HG03060 (cell line): ENCODE data around the gene PDGFB.

ENCODE experiments used
- ATAC-seq: cut with Tn5 transposase; IDR thresholded peaks from one replicate; pipeline ENCODE4 v1.9.1; 2021; ENCODE audit warnings: low read depth, moderate number of reproducible peaks; ENCODE audit not compliant: unreplicated experiment

PDGFB gene

DNA sequence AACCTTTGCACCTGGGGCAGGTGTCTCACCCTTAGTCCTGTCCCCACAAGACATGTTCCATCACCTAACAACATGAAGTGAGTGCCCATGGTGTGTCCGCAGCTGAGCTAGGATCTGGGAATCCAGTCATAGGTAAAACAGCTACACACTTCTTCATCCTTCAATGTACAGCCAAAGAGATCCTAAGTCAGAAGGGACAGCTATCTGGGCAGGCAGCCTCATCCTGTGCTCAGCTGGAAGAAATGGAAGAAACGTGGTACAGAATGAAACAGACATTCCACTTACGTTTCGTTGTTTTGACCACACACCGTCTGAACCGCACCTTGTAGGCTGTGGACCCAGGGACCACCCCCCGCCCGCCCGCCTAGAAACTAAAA, 30.8 kb downstream of the PDGFB start:
- ATAC-seq, result no peak

DNA sequence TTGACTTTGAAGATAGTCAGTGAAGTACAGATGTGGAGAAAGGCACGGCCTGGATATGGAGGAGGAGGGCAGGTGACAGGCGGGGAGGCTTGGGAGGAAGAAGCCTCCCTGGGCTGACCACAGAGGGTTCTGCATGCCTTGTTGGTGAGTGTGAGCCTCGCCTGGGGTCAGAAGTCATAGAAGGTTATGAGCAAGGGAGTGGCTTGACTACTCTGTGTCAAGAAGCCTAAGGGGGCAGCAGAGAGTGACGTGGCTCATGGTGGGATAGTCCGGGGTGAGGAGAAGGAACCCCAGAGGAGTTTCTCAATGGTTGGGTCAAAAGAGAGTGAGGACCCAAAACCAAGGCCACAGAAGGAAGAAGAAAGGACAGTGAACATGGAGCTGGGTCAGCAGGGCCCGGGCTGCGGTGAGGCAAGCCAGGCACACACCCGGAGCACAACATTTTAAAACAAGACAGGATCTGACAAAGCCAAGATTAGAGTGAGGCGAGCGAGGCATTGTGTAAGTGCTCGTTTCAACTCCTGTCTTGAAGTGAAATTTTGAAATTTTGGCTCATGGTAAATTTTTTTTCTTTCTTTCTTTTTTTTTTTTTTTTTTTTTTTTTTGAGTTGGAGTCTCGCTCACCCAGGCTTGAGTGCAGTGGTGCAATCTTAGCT, 31.9 kb downstream of the PDGFB start:
- ATAC-seq, result no peak

DNA sequence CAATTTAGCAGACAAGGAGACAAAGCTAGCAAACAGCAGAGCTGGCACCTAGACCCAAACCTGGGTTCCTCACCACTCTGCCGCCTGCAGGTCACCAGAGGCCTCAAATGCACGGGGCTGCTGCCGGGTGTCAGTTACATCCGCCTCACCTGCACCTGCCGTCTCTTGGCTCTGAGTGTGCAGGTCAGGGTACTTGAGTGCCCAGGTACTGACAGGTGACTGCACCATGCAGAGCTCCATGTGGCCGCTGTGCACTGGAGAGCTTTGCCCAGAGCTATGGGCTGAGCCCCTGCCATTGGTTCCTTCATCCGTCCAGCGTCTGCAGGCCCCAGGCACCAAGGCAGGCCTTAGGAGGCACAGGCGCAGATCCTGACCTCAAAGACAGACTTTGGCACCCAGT, 35.0 kb downstream of the PDGFB start:
- no peak for ATAC-seq

GRCh38 chr22:39208013-39208680, 36.6 kb downstream of the PDGFB start:
- no peak for ATAC-seq

- ATAC-seq, result no peak
Observed at GRCh38 chr22:39207141-39208012, 37.4 kb downstream of the PDGFB start.

DNA sequence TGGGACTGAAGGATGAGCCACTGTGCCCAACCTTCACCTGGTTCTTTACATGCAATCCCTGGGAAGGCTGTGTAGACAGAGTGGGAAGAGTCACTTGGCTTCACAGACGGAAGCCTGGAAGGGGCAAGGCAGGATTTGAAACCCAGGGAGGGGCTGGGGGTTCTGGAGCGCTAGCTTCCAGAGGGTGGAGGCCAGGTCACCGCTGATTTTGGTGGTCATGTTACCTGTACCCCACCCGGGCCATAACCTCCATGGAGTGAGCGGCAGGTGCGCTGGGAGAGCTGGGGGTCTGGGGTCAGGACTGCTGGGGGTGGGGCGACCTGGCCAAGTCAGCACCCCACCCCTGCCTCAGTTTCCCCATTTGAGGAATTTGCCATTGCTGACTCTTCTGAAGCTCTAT, 38.3 kb downstream of the PDGFB start:
- no peak for ATAC-seq

GRCh38 chr22:39205344-39206021, 39.3 kb downstream of the PDGFB start:
- no peak for ATAC-seq

DNA sequence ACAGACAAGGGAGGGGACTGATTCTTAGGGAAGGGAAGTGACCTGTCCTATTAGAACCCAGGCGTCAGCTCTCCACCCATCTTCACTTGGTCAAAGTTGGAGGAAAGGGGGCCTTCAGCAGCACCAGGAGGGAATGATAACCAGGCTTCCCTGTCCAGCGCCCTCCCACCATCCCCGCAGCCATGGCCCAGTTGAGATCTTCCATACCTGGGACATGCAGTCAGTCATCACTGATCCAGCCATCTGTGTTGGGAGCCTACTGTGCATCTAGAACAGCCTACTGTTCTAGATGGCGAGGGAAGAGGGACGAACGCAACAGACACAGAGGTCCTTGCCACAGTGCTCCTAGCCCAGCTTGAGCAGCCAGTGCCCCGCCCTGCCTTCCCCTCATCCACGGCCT, 40.6 kb downstream of the PDGFB start:
- no peak for ATAC-seq

DNA sequence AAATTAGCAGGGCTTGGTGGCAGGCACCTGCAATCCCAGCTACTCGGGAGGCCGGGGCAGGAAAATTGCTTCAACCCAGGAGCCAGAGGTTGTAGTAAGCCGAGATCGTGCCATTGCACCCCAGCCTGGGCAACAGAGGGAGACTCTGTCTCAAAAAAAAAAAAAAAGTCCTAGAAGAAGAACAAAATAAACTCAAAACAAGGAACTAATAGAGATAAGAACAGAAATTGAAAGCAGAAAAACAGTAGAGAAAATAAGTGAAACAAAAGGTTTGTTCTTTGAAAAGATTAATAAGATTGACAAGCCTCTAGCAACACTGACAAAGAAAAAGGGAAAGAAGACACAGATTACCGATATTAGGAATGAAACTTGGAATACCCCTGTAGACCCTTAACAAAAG, 47.2 kb downstream of the PDGFB start:
- ATAC-seq, result no peak

GRCh38 chr22:39194098-39194497, 50.7 kb downstream of the PDGFB start:
- ATAC-seq, result no peak

DNA sequence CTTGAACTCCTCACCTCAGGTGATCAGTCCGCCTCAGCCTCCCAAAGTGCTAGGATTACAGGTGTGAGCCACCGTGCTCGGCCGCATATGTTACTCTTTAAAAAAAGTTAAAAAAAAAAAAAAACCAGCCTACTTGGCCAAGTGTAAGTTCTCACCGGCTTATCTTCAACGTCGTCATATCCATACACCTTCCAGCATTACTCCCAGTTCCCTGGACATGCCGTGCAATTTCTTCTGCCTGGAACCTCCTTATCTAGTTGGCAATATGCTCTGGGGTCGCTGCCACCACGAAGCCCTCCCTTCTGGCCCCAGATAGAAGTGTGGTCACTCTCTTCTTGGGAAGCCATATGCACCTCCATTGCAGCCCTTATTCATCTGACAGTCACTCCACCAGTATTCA, 56.0 kb downstream of the PDGFB start:
- ATAC-seq, result no peak

GRCh38 chr22:39185601-39186012, 59.2 kb downstream of the PDGFB start:
- no peak for ATAC-seq

GRCh38 chr22:39184586-39185577, 59.9 kb downstream of the PDGFB start:
- ATAC-seq, result no peak

- ATAC-seq, result no peak
Observed at GRCh38 chr22:39183991-39184585, 60.7 kb downstream of the PDGFB start.

DNA sequence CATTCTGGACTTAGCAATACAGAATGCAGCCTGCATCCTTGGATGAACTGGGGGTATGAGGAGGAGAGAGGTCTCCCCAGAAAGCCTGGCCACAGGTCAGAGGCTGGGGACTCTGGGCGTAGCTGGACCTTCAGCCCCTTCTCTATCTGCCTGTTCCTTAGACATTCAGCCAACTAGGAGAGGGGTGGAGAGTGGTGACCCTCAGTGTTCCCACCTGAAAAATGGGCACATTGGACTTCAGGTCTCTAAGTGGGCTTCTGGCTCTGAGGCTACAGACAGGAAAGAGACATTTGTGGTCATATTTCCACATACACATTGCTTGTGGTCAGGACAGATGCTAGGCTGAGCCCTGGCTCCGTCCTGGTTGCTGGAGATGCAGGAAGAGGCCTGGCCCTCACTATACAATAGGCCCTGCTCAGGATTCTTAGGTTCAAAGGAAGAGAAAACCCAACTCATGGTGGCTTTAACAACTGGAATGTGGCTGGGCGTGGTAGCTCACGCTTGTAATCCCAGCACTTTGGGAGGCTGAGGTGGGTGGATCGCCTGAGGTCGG, 62.2 kb downstream of the PDGFB start:
- ATAC-seq, result no peak

DNA sequence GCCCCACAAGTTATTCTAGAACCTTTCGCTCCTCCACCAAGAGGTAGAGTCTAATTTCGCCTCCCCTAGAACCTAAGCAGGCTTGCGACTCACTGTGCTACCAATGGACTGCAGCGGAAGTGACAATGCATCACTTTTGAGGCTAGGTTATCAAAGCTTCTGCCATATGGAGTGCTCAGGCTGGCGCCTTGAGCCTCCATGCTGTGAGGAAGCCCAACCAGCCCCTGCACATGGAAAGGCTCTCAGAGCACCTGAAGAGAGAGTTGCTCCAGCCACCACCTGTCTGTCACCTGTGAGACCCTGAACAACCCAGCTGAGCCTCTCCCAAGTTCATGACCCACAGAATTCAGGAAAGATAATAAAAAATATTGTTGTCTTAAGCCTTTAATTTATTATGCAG, 63.0 kb downstream of the PDGFB start:
- no peak for ATAC-seq

DNA sequence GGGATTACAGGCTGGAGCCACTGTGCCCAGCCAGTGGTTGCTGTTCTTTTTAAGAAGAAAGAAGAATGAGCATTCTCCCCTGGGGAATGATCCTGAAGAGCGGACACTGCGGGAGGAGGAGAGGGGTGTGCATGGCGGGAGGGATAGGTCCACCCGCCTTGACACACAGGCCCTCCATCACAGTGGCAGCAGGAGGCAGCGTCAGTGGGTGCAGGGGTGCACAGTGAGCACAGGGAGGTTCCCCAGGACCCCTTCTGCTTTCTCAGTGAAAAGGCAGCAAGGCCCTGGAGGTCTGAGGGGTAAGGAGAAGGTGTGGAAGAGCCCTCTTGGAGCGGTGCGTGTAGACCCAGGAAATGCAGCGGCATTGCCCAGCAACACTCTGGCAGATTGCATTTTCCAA, 63.4 kb downstream of the PDGFB start:
- no peak for ATAC-seq

DNA sequence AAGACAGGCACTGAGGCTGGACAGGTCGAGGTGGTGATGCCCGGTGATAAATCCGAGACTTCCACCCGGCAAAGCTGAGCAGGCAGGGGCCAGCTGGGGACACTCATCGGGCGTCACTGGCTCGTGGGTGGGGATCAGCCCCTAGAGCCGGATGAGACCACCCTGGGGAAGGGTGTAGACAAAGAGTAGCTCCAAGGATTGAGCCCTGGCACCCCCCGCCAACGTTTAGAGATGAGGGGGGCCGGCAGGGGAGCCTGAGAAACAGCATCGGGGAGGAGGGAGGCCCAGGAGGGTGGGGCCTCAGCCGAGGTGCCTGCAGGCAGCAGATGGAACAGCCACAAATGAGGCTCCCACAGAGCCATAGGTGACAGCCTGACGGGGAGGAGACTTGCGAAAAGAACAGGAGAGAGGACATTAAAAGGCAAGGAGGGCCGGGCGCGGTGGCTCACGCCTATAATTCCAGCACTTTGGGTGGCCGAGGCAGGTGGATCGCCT, 64.9 kb downstream of the PDGFB start:
- ATAC-seq, result no peak

DNA sequence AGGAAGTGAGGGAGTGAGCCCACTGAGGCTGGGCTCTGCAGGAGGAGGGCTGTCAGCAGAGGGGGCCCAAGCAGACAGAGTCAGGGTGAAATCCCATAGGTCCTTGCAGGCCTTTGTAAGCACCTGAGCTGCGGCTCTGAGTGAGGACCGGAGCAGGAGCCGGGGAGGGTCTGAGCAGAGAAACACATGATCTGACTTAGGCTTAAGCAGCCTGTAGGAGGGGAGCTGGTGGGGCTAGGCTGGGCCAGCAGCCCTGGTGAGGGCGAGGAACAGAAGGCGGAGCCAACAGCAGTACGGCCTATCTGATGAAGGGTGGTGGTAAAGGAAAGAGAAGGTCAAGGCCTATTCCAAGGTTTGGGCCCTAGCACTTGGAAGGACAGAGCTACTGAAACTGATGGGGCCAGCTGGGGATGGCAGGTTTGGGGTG, 65.4 kb downstream of the PDGFB start:
- no peak for ATAC-seq
